Measurements from ENCODE around the gene PEF1. TPM values are rescaled to one million over a fixed set of nuclear protein-coding genes. Genes with fewer than 3 reads are reported as not detected.

Gene PEF1, protein sequence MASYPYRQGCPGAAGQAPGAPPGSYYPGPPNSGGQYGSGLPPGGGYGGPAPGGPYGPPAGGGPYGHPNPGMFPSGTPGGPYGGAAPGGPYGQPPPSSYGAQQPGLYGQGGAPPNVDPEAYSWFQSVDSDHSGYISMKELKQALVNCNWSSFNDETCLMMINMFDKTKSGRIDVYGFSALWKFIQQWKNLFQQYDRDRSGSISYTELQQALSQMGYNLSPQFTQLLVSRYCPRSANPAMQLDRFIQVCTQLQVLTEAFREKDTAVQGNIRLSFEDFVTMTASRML
- total RNA-seq = 10 to 100 TPM; 50.4 to 51.6 TPM

- peak; percentile 99 for DNase-seq
- peaks cover 3% of the 10 kb centered on the region for H3K9me3 Mint-ChIP-seq
- H3K27me3 Mint-ChIP-seq = no peaks in the 10 kb centered on the region
- H3K4me1 Mint-ChIP-seq = peaks cover 34% of the 10 kb centered on the region
- ChIA-PET POLR2A (interaction anchor here (0.6 kb wide), 1 partner anchor 630 kb away, joined by 4 read pairs; no protein-coding TSS in a partner anchor), CTCF (interaction anchor here (0.6 to 4.1 kb wide), 9 partner anchors 14 to 144 kb away, joined by 3 to 17 read pairs (median 3); no protein-coding TSS in a partner anchor)
- H3K36me3 Mint-ChIP-seq (ENCODE audit: low read depth) = peaks cover 1% of the 10 kb centered on the region
- peak within 1 kb of the TSS; percentile 100 for H3K27ac Mint-ChIP-seq
- peak within 1 kb of the TSS; percentile 94 for H3K4me3 Mint-ChIP-seq
Observed at GRCh38 chr1:31644560-31645273, at the start of gene PEF1. PEF1 (minus strand) TSS chr1:31644876; CDS start chr1:31644864, 12 bp downstream.

- ChIA-PET CTCF (interaction anchor here (0.5 to 1.3 kb wide), 4 partner anchors 14 to 116 kb away, joined by 3 read pairs; no protein-coding TSS in a partner anchor), POLR2A (interaction anchor here (0.7 kb wide), 1 partner anchor 396 kb away, joined by 3 read pairs; no protein-coding TSS in a partner anchor)
- H3K4me3 Mint-ChIP-seq = no peak overlapping the region
Observed at GRCh38 chr1:31693231-31693630, 48.6 kb upstream of the PEF1 start.

DNA sequence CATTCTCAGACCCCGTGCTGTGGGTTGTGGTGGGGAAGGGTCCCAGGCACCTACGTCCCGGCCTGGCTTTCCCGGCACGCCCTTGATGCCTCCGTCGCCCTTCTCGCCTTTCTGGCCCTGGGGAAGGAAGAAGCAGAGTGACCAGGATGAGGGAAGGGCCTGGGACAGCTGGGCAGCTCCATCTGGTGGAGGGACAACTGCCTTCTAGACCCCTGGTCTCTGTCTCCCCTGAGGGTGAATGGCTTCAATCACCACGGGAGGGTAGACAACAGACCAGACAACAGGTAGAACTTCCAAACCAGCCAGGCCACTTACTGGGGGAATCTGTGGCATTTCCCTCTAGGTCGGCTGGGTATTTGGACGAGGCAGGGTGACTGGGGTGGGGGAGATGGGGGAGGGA, 47.3 kb upstream of the PEF1 start:
- no peaks in the 10 kb centered on the region for H3K27me3 Mint-ChIP-seq

More at GRCh38 chr1:31693231-31693630, 48.6 kb upstream of the PEF1 start:
- H3K27me3 Mint-ChIP-seq = no peaks in the 10 kb centered on the region
- no peak overlapping the region for H3K27ac Mint-ChIP-seq
- no peaks in the 10 kb centered on the region for H3K4me1 Mint-ChIP-seq
- H3K36me3 Mint-ChIP-seq (ENCODE audit: low read depth) = no peaks in the 10 kb centered on the region
- DNase-seq = no peak
- no peaks in the 10 kb centered on the region for H3K9me3 Mint-ChIP-seq

DNA sequence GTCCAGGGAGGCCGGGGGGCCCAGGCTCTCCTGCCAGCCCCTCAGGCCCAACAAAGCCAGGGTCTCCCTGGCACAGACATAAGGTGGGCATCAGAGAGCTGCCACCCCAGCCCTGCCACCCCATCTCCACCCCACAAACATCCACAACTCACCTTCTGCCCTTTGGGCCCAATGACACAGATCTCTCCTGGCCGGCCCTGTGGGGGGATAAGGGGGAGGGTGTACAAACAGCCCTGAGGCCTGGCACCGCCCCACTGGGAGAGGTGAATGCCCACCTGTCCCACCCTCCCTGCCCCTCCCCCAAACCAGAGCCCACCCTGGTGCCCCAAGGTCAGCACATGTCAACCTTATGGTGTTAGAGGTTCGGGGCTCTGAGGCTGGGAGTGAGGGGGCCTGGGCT, 46.8 kb upstream of the PEF1 start:
- Mint-ChIP-seq H3K36me3 (ENCODE audit: low read depth) (no peaks in the 10 kb centered on the region), H3K9me3 (no peaks in the 10 kb centered on the region), H3K4me1 (no peaks in the 10 kb centered on the region), H3K4me3 (no peak overlapping the region), H3K27me3 (no peaks in the 10 kb centered on the region), H3K27ac (no peak overlapping the region)
- POLR2A ChIA-PET = no interaction called here
- DNase-seq = no peak
- CTCF ChIA-PET = no interaction called here

More for the DNA sequence above, 47.3 kb upstream of the PEF1 start:
- POLR2A ChIA-PET = no interaction called here
- Mint-ChIP-seq H3K27ac (no peak overlapping the region), H3K4me3 (no peak overlapping the region), H3K4me1 (no peaks in the 10 kb centered on the region), H3K36me3 (ENCODE audit: low read depth) (no peaks in the 10 kb centered on the region), H3K9me3 (no peaks in the 10 kb centered on the region)
- DNase-seq = no peak
- CTCF ChIA-PET = no interaction called here

GRCh38 chr1:31690921-31691320, 46.2 kb upstream of the PEF1 start:
- ChIA-PET POLR2A (no interaction called here), CTCF (no interaction called here)
- no peaks in the 10 kb centered on the region for H3K4me1 Mint-ChIP-seq
- no peaks in the 10 kb centered on the region for H3K9me3 Mint-ChIP-seq
- H3K4me3 Mint-ChIP-seq = no peak overlapping the region
- no peaks in the 10 kb centered on the region for H3K36me3 Mint-ChIP-seq (ENCODE audit: low read depth)
- H3K27me3 Mint-ChIP-seq = no peaks in the 10 kb centered on the region
- DNase-seq = no peak
- no peak overlapping the region for H3K27ac Mint-ChIP-seq

DNA sequence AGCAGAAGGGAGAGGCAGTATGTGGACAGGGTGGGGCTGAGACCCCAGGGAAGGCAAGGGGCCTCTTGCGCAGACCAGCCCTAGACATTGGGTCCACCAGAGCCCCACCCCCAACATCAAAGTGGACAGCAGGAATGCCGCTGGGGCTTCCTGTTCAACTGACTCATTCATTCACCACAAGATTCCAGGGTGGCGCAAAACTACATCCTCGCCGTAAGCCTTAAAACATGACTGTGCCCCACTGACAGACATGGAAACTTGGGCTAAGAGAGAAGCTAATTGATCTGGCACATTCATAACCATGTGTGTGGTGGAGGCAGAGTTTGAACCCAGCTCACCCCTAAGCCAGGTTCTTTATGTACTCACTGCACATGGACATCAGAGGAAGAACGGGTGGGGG, 45.2 kb upstream of the PEF1 start:
- H3K4me3 Mint-ChIP-seq = no peak overlapping the region
- no peaks in the 10 kb centered on the region for H3K27me3 Mint-ChIP-seq
- POLR2A ChIA-PET = no interaction called here

GRCh38 chr1:31689379-31689778, 44.7 kb upstream of the PEF1 start:
- no peak for DNase-seq
- Mint-ChIP-seq H3K4me3 (no peak overlapping the region), H3K27me3 (no peaks in the 10 kb centered on the region), H3K4me1 (no peaks in the 10 kb centered on the region), H3K36me3 (ENCODE audit: low read depth) (no peaks in the 10 kb centered on the region), H3K9me3 (no peaks in the 10 kb centered on the region), H3K27ac (no peak overlapping the region)
- ChIA-PET POLR2A (no interaction called here), CTCF (no interaction called here)

More for the DNA sequence above, 45.2 kb upstream of the PEF1 start:
- no peak overlapping the region for H3K27ac Mint-ChIP-seq
- H3K4me1 Mint-ChIP-seq = no peaks in the 10 kb centered on the region
- CTCF ChIA-PET = no interaction called here
- no peaks in the 10 kb centered on the region for H3K36me3 Mint-ChIP-seq (ENCODE audit: low read depth)
- no peak for DNase-seq
- no peaks in the 10 kb centered on the region for H3K9me3 Mint-ChIP-seq

- Mint-ChIP-seq H3K27me3 (no peaks in the 10 kb centered on the region), H3K27ac (no peak overlapping the region), H3K36me3 (ENCODE audit: low read depth) (no peaks in the 10 kb centered on the region), H3K9me3 (no peaks in the 10 kb centered on the region), H3K4me3 (no peak overlapping the region), H3K4me1 (no peaks in the 10 kb centered on the region)
- ChIA-PET POLR2A (no interaction called here), CTCF (interaction anchor here (0.5 to 0.9 kb wide), 2 partner anchors 9 to 101 kb away, joined by 3 read pairs; no protein-coding TSS in a partner anchor)
- DNase-seq = no peak
Observed at GRCh38 chr1:31688233-31688918, 43.7 kb upstream of the PEF1 start.

DNA sequence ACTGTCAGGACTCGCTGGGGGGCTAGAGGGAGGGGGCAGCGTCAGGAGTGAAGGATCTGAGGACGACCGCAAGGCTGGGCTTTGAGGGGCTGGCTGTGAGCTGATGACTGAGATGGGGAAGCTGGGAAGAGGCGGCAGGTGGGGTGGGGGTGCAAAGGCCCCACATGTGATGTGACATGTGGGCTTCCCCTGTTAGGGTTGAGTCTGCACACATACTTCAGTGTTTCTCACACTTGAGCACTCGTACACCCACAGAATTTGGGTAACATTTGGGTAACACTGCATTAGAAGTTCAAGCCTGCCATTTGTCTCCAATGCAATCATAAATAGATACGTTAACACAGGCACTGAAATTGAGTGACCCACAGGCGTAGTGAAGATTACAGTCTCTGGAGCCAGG, 42.9 kb upstream of the PEF1 start:
- no peak for DNase-seq
- POLR2A ChIA-PET = no interaction called here
- no peak overlapping the region for H3K4me3 Mint-ChIP-seq
- no peaks in the 10 kb centered on the region for H3K4me1 Mint-ChIP-seq
- H3K27me3 Mint-ChIP-seq = no peaks in the 10 kb centered on the region
- CTCF ChIA-PET = interaction anchor here (0.9 kb wide), 1 partner anchor 10 kb away, joined by 3 read pairs; no protein-coding TSS in a partner anchor
- no peaks in the 10 kb centered on the region for H3K36me3 Mint-ChIP-seq (ENCODE audit: low read depth)
- no peaks in the 10 kb centered on the region for H3K9me3 Mint-ChIP-seq
- no peak overlapping the region for H3K27ac Mint-ChIP-seq

DNA sequence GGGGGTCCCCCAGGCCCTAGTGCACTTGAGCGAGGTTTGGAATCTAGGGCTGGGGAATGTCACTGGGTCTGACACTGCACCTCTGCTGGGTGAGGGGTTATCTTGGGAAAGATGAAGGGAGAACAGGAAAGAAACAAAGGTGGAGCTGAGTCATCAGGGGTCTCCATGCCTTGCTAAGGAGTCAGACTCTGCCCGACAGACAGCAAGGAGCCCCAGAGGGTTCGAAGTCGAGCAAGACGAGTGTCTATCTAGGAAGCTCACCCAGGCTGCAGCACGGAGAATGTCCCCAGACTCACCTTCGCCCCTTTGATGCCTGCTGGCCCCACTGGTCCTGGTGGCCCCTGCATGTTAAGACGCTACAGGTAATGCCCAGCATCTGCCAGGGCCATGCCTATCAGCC, 41.1 kb upstream of the PEF1 start:
- H3K36me3 Mint-ChIP-seq (ENCODE audit: low read depth) = no peaks in the 10 kb centered on the region
- H3K27me3 Mint-ChIP-seq = no peaks in the 10 kb centered on the region
- H3K27ac Mint-ChIP-seq = no peak overlapping the region
- no peak overlapping the region for H3K4me3 Mint-ChIP-seq
- H3K9me3 Mint-ChIP-seq = no peaks in the 10 kb centered on the region
- POLR2A ChIA-PET = no interaction called here
- DNase-seq = no peak
- CTCF ChIA-PET = interaction anchor here (1.1 kb wide), 1 partner anchor 26 kb away, joined by 4 read pairs; no protein-coding TSS in a partner anchor
- H3K4me1 Mint-ChIP-seq = no peaks in the 10 kb centered on the region

DNA sequence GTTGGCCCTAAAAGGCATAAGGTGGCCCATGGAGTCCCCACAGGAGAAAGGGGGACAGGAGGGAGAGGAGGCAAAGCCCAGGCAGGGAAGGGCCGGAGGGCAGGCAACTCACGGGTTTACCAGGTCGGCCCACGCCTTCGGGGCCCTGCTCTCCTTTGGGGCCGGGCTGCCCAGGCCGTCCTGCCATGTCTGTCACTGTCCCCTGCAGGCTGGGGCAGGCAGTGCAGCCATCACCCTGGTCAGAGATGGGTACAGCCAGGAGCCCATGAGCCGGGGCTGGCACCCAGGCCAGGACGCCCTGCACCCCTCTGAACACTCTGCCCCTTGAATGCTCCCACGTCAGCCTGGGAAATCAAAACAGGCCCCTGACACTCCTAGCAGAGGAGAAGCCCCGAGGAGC, 39.3 kb upstream of the PEF1 start:
- Mint-ChIP-seq H3K9me3 (no peaks in the 10 kb centered on the region), H3K27ac (no peak overlapping the region), H3K27me3 (no peaks in the 10 kb centered on the region), H3K36me3 (ENCODE audit: low read depth) (no peaks in the 10 kb centered on the region), H3K4me3 (no peak overlapping the region), H3K4me1 (no peaks in the 10 kb centered on the region)
- ChIA-PET POLR2A (no interaction called here), CTCF (interaction anchor here (1.8 kb wide), 1 partner anchor 21 kb away, joined by 4 read pairs; no protein-coding TSS in a partner anchor)
- DNase-seq = no peak

DNA sequence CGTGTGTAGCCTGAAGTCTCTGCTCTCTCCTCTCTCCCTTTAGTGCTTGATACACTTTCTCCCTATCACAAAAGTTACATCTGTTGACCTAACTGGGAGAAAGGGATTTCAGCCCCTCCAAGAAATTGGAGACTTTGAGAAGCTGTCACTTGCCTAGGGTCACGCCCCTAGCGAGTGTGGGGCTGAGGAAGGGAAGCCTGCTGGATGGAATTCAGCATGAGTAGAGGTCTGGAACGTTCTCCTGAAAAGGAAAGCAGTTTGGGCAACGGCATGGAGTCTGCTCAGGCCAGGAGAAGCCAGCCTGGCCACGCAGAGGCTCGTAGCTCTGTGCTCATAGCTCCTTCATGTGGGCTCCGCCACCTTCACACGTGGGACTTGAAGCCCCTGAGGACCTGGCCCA, 36.7 kb upstream of the PEF1 start:
- ChIA-PET CTCF (interaction anchor here (1.3 kb wide), 1 partner anchor 255 kb away, joined by 3 read pairs; no protein-coding TSS in a partner anchor), POLR2A (no interaction called here)
- Mint-ChIP-seq H3K9me3 (no peaks in the 10 kb centered on the region), H3K36me3 (ENCODE audit: low read depth) (no peaks in the 10 kb centered on the region), H3K27ac (no peak overlapping the region), H3K27me3 (no peaks in the 10 kb centered on the region), H3K4me3 (no peak overlapping the region), H3K4me1 (no peaks in the 10 kb centered on the region)
- no peak for DNase-seq
